Endothelial cell (in vitro differentiated cells): ENCODE measurements around the gene CDH23. TPM values are rescaled to one million over a fixed set of nuclear protein-coding genes. Genes with fewer than 3 reads are reported as not detected.

Experiments
- DNase-seq: peaks from one replicate; pipeline ENCODE4 v3.0.0; 2021; ENCODE audit warnings: low spot score
- H3K27ac Mint-ChIP-seq: one replicate; pipeline ENCODE4 v1.8.0; 2021; ENCODE audit warnings: mixed read lengths, inconsistent platforms; ENCODE audit not compliant: unreplicated experiment
- H3K27me3 Mint-ChIP-seq: one replicate; pipeline ENCODE4 v1.8.0; 2021; ENCODE audit warnings: mild to moderate bottlenecking, moderate library complexity, mixed read lengths, inconsistent platforms; ENCODE audit not compliant: unreplicated experiment
- H3K36me3 Mint-ChIP-seq: one replicate; pipeline ENCODE4 v1.8.0; 2021; ENCODE audit warnings: mild to moderate bottlenecking, low read depth, mixed read lengths, inconsistent platforms; ENCODE audit not compliant: unreplicated experiment
- H3K4me1 Mint-ChIP-seq: one replicate; pipeline ENCODE4 v1.8.0; 2021; ENCODE audit warnings: mild to moderate bottlenecking, mixed read lengths, inconsistent platforms; ENCODE audit not compliant: unreplicated experiment
- H3K4me3 Mint-ChIP-seq: one replicate; pipeline ENCODE4 v1.8.0; 2021; ENCODE audit warnings: mild to moderate bottlenecking, mixed read lengths, inconsistent platforms; ENCODE audit not compliant: unreplicated experiment
- H3K9me3 Mint-ChIP-seq: one replicate; pipeline ENCODE4 v1.8.0; 2021; ENCODE audit warnings: mixed read lengths, inconsistent platforms; ENCODE audit not compliant: unreplicated experiment
- total RNA-seq: library from RNA; stranded (reverse); fragmentation: NEBNext Ultra II Directional; extraction: Animal tissue kit (Norgen Biotek cat#: 25700); gene quantifications from one replicate; pipeline ENCODE4 v1.2.1, GENCODE V29; 2021; ENCODE audit not compliant: unreplicated experiment
- TF ChIP-seq, protein P1 (sequence below): fragments of 200-600 bp; sonication (generic); IDR thresholded peaks from one replicate; pipeline ENCODE4 v1.5.0; 2021; ENCODE audit warnings: antibody characterized with exemption; ENCODE audit not compliant: unreplicated experiment

Gene CDH23
- total RNA-seq, 1 donor from 2014 or later, result 0.54 TPM

- DNase-seq, result no peak
- Mint-ChIP-seq H3K9me3 (no peaks in the 10 kb centered on the region), H3K4me1 (peaks cover 14% of the 10 kb centered on the region), H3K36me3 (peaks cover 3% of the 10 kb centered on the region), H3K27me3 (peaks cover 3% of the 10 kb centered on the region), H3K27ac (no peak overlapping the region), H3K4me3 (no peak overlapping the region)
- TF ChIP-seq, protein P1, sequence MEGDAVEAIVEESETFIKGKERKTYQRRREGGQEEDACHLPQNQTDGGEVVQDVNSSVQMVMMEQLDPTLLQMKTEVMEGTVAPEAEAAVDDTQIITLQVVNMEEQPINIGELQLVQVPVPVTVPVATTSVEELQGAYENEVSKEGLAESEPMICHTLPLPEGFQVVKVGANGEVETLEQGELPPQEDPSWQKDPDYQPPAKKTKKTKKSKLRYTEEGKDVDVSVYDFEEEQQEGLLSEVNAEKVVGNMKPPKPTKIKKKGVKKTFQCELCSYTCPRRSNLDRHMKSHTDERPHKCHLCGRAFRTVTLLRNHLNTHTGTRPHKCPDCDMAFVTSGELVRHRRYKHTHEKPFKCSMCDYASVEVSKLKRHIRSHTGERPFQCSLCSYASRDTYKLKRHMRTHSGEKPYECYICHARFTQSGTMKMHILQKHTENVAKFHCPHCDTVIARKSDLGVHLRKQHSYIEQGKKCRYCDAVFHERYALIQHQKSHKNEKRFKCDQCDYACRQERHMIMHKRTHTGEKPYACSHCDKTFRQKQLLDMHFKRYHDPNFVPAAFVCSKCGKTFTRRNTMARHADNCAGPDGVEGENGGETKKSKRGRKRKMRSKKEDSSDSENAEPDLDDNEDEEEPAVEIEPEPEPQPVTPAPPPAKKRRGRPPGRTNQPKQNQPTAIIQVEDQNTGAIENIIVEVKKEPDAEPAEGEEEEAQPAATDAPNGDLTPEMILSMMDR, result no peak
Observed at GRCh38 chr10:71516890-71517289, 120.2 kb downstream of the CDH23 start.

DNA sequence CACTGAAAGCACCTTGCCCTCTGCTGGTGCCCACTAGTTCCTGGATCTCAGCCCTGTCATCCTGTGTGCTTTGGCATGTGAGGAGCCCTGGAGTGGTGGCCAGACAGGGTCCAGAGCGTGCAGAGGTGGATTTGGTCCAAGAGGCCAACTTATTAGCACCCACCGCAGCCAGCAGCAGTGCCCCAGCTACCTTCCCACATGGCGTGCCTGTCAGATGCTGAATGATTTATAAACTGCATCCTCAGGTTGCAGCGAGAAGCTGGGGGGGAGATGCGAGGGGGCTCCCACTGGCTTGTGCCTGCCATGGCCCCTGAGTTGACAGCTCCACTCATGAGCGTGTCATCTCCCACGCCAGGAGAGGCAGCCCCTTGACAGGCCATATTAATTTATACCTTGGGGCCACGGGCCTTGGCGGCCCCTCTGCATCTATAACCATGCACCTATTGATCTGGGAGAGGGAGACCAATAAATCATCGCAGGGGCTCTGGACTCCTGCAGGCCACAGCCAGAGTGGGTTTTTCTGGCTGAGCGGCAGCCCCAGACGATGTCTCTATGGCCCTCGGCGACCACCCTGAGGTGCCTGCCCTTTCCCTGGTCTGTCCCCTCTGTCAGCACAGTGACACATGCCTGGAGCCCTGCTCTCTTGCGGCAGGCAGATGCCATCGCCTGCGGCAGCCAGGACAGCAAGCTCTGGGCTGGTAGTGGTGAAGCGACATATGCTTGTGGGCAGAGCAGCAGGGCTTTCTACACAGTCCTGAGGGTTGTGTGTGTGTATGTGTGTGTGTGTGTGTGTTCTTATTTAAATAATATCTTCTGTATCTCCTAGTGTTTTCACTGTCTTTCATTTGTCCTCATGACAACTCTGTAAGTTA, 120.8 kb downstream of the CDH23 start:
- DNase-seq, result no peak
- H3K4me3 Mint-ChIP-seq, result no peak overlapping the region
- H3K27me3 Mint-ChIP-seq, result peaks cover 4% of the 10 kb centered on the region
- H3K4me1 Mint-ChIP-seq, result peaks cover 15% of the 10 kb centered on the region
- TF ChIP-seq, protein P1, result no peak
- H3K27ac Mint-ChIP-seq, result no peak overlapping the region
- H3K9me3 Mint-ChIP-seq, result no peaks in the 10 kb centered on the region
- H3K36me3 Mint-ChIP-seq, result peaks cover 3% of the 10 kb centered on the region

GRCh38 chr10:71520042-71520441, 123.3 kb downstream of the CDH23 start:
- no peak for DNase-seq
- no peak overlapping the region for H3K27ac Mint-ChIP-seq
- H3K9me3 Mint-ChIP-seq, result no peaks in the 10 kb centered on the region
- peaks cover 3% of the 10 kb centered on the region for H3K36me3 Mint-ChIP-seq
- H3K4me1 Mint-ChIP-seq, result peaks cover 25% of the 10 kb centered on the region
- no peak overlapping the region for H3K4me3 Mint-ChIP-seq
- TF ChIP-seq, protein P1, result no peak
- peaks cover 9% of the 10 kb centered on the region for H3K27me3 Mint-ChIP-seq

GRCh38 chr10:71521504-71522441, 125.1 kb downstream of the CDH23 start:
- DNase-seq, result no peak
- Mint-ChIP-seq H3K27ac (no peak overlapping the region), H3K36me3 (peaks cover 3% of the 10 kb centered on the region), H3K4me1 (peaks cover 25% of the 10 kb centered on the region), H3K27me3 (peaks cover 9% of the 10 kb centered on the region), H3K4me3 (no peak overlapping the region), H3K9me3 (no peaks in the 10 kb centered on the region)
- TF ChIP-seq, protein P1, result no peak
